ENCODE results near the gene TRIO.

DNA sequence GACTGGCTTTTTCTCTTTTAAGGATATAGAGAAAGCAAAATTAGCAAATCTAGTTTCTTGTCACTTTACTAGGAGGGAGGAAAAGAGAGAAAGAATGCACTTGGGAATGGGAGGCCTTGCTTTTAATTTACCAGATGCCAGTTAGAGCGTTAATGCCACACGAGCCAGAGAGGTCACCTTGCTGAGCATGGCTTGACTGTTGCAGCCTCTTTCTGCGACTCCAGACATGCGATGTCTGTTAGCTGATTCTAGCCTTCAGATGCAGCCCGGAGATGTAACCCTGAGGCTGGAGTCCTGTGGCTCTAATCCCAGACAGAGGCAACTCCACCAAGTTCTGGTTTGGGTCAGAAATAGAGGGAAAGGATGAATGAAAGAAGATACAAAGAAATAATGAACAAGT lies 152.5 kb downstream of the TRIO start:
- TF ChIP-seq EZH2 (IDR thresholded peaks at IDR 0.05) = no peak
- no peak for TF ChIP-seq FOXP2 (optimal IDR thresholded peaks at IDR 0.05; ENCODE audit: control extremely low read depth, extremely low read length, insufficient read depth)
- no peak for TF ChIP-seq POLR2AphosphoS5 (IDR thresholded peaks at IDR 0.05; ENCODE audit: borderline replicate concordance, low read depth, low read length)
